ENCODE results near the gene MRPL14. TPM values are rescaled to one million over a fixed set of nuclear protein-coding genes. Genes with fewer than 3 reads are reported as not detected.

The MRPL14 gene
- total RNA-seq = 60.2 and 68.4 TPM in 2 replicates

GRCh38 chr6:44127186-44128019 is at the start of gene MRPL14, which contains the start of gene TMEM63B:
TSS of gene MRPL14 (minus strand) at chr6:44127452. CDS start at chr6:44116611, 10,841 bp downstream.
TSS of gene TMEM63B (plus strand) at chr6:44127554. CDS start at chr6:44134585, 7,031 bp downstream.

GRCh38 chr6:44158770-44159228 is 31.5 kb upstream of the MRPL14 start, which contains the start of gene CAPN11:
TSS of gene CAPN11 (plus strand) at chr6:44158820. CDS start at chr6:44158849, 29 bp downstream.

Other genes with a start within 250 kb of the MRPL14 start
- gene TMEM63B, start 102 bp upstream of the MRPL14 start, total RNA-seq = 19.4 and 23.9 TPM in 2 replicates
- 0.94 and 1.9 TPM in 2 replicates for gene CAPN11, start 31.4 kb upstream of the MRPL14 start, total RNA-seq
- 0.18 TPM in 1 of 2 replicates, not detected in the other for gene MYMX, start 89.5 kb upstream of the MRPL14 start, total RNA-seq
- gene SLC29A1, start 96.1 kb upstream of the MRPL14 start, total RNA-seq = 63.9 and 75.7 TPM in 2 replicates
- gene HSP90AB1, start 119.6 kb upstream of the MRPL14 start, total RNA-seq = 710 and 741 TPM in 2 replicates
- 41.6 and 45.5 TPM in 2 replicates for gene SLC35B2, start 130.1 kb upstream of the MRPL14 start, total RNA-seq
- gene NFKBIE, start 138.1 kb upstream of the MRPL14 start, total RNA-seq = 9.2 and 10.6 TPM in 2 replicates
- 0.54 TPM in 1 of 2 replicates, not detected in the other for gene TMEM151B, start 143.0 kb upstream of the MRPL14 start, total RNA-seq
- gene AARS2, start 185.9 kb upstream of the MRPL14 start, total RNA-seq = 21.3 and 22.0 TPM in 2 replicates
- gene SPATS1, start 215.2 kb upstream of the MRPL14 start, total RNA-seq = not detected in 2 replicates

Measured in endothelial cell of coronary artery (primary cell).